Measurements from ENCODE around the gene DOK7.

GRCh38 chr4:3445829-3446545 lies 17.1 kb upstream of the DOK7 start:
- no peak for TF ChIP-seq FOXP2 (optimal IDR thresholded peaks at IDR 0.05; ENCODE audit: control extremely low read depth, extremely low read length, insufficient read depth)
- no peak for TF ChIP-seq EZH2 (IDR thresholded peaks at IDR 0.05)
- no peak for TF ChIP-seq POLR2AphosphoS5 (IDR thresholded peaks at IDR 0.05; ENCODE audit: borderline replicate concordance, low read depth, low read length)
